ENCODE results near the gene IPPK.

Gene IPPK

DNA sequence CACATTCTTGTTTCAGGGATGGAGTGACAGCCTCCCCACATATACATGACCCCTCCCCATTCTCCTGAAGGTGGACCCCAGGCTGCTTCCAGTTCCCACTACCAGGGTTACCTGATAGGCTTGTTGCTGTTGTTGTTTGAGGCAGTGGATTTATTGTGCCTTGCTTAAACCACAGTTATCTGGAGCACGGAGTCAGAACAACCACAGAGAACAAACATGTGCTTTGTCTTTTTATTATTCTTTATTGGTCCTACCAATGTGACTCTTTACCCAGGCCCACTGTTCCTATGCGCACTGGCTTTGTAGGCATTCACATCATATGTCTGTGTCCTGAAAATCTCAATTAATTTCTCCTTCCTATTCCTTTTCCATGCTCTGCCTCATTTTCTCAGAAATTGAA lies 41.2 kb upstream of the IPPK start:
- H3K4me3 ChIP-seq (ENCODE audit: low read depth, low read length): no peak overlapping the region
- DNase-seq (ENCODE audit: low read depth): no peak
- in situ Hi-C loops (cut with HindIII; ENCODE audit: low sequenced_read_pairs): no loop called here
- TF ChIP-seq, protein P1, sequence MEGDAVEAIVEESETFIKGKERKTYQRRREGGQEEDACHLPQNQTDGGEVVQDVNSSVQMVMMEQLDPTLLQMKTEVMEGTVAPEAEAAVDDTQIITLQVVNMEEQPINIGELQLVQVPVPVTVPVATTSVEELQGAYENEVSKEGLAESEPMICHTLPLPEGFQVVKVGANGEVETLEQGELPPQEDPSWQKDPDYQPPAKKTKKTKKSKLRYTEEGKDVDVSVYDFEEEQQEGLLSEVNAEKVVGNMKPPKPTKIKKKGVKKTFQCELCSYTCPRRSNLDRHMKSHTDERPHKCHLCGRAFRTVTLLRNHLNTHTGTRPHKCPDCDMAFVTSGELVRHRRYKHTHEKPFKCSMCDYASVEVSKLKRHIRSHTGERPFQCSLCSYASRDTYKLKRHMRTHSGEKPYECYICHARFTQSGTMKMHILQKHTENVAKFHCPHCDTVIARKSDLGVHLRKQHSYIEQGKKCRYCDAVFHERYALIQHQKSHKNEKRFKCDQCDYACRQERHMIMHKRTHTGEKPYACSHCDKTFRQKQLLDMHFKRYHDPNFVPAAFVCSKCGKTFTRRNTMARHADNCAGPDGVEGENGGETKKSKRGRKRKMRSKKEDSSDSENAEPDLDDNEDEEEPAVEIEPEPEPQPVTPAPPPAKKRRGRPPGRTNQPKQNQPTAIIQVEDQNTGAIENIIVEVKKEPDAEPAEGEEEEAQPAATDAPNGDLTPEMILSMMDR (IDR thresholded peaks at IDR 0.05; ENCODE audit: low read depth, low read length, missing control alignments): no peak

DNA sequence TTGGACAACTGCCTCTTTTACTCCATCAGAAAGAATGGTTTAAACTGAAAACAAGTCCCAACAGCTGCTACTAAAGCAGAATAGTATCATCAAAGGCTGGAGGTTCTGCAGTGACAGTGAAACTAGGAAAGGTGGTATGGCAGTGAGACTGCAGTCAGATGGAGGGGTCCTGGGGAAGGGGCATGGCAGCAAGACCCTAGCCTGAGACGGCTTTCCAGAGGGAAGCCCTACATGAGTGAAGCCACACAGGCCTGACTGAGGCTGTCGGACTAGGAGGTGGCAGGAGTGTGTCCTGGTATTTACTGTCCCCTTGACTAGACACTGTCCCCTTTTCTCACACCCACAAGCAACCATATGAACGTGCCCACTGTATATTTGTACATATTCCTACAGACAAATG lies 40.4 kb upstream of the IPPK start:
- in situ Hi-C loops (cut with HindIII; ENCODE audit: low sequenced_read_pairs): no loop called here
- TF ChIP-seq, protein P1 (IDR thresholded peaks at IDR 0.05; ENCODE audit: low read depth, low read length, missing control alignments): no peak

DNA sequence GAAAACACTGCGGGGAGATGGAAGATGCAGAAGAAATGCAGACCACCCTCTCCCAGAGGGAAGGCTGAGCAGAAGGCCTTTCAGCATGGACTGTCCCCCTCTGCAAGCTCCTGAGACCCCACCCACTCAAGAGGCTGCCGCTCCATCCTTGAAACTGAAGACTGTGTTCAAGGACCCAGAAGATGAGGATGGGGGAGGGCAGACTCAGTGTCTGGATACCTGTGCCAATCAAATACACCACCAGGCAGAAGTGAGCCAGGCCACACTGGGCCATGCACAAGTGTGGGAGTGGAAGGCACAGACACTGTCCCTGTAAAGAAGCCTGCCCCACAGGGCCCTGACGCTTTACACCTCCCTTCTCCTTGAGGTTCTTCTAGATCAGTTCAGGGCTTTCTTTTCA lies 40.0 kb upstream of the IPPK start:
- in situ Hi-C loops (cut with HindIII; ENCODE audit: low sequenced_read_pairs): loop anchor here (5.0 kb wide), 1 partner anchor 77 kb away; no protein-coding TSS in a partner anchor
- no peak for DNase-seq (ENCODE audit: low read depth)
- H3K4me3 ChIP-seq (ENCODE audit: low read depth, low read length): no peak overlapping the region
- TF ChIP-seq, protein P1 (IDR thresholded peaks at IDR 0.05; ENCODE audit: low read depth, low read length, missing control alignments): no peak

More for the DNA sequence above, 40.4 kb upstream of the IPPK start:
- DNase-seq (ENCODE audit: low read depth): no peak
- no peak overlapping the region for H3K4me3 ChIP-seq (ENCODE audit: low read depth, low read length)

DNA sequence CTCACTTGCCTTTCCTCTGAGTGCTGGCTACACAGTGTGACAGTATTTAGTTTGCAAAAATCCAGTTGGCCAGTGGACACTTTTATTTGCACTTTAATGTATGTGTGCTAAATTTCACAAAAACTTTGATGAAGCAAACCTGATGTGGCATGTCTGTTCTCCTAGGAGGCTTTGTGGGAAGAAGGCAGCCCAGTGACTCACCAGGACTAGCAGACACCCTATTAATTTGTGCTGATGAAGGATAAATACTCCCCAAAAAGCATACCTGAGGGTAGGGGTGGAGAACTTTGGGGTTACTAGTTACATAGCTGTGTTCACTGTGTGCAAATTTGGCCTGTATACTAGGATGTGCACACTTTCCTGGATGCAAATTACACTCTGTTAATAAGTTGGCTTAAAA lies 39.3 kb upstream of the IPPK start:
- in situ Hi-C loops (cut with HindIII; ENCODE audit: low sequenced_read_pairs): loop anchor here (5.0 kb wide), 1 partner anchor 78 kb away; no protein-coding TSS in a partner anchor
- DNase-seq (ENCODE audit: low read depth): no peak
- H3K4me3 ChIP-seq (ENCODE audit: low read depth, low read length): no peak overlapping the region
- TF ChIP-seq, protein P1 (IDR thresholded peaks at IDR 0.05; ENCODE audit: low read depth, low read length, missing control alignments): no peak

DNA sequence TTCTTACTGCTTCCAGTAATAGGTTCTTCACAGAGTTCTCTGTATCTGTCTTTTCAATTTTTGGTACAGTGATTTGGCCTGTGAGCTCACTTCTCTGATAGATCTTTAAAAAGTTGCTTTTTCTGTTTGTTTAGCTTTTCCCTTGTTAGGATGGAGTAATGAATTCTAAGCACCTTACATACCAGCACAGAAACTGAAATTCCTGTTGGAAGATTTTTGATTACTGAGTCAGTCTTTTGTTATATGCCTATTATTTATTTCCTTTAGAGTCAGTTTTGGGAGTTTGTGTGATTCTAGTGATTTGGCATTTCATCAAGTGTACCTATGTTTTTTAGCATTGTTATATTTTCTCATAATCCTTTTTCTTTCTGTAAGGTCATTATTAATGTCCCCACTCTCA lies 37.6 kb upstream of the IPPK start:
- no peak overlapping the region for H3K4me3 ChIP-seq (ENCODE audit: low read depth, low read length)
- in situ Hi-C loops (cut with HindIII; ENCODE audit: low sequenced_read_pairs): loop anchor here (5.0 kb wide), 1 partner anchor 80 kb away; no protein-coding TSS in a partner anchor
- TF ChIP-seq, protein P1 (IDR thresholded peaks at IDR 0.05; ENCODE audit: low read depth, low read length, missing control alignments): no peak
- no peak for DNase-seq (ENCODE audit: low read depth)

DNA sequence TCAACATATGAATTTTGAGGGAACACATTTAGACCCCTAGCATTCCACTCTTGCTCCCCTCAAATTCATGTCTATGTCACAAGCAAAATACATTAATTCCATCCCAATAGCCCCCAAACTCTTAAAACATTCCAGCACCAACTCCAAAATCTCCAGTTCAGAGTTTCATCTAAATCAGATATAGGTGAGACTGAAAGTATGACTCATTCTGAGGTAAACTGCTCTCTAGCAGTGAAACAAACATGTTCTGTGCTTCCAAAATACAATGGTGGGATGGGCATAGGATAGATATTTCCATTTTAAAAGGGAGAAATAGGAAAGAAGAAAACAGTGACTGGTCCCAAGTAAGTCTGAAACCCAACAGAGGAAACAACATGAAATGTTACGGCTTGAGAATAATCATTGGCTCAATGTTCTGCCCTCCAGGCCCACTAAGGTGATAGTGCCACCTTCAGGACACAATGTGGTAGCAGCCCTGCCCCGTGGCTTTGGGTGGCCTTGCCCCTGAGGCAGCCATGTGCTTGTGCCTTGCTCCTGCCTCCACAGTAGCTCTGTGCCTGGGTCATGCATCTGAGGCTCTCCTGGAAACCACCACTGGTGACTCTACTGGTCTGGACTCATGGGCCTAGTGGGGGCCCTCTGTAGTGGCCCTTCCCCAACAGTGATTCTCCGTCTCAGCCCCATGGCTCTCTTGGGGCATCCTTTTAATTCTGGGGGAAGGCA lies 36.4 kb upstream of the IPPK start:
- in situ Hi-C loops (cut with HindIII; ENCODE audit: low sequenced_read_pairs): loop anchor here (5.0 kb wide), 1 partner anchor 81 kb away; no protein-coding TSS in a partner anchor
- TF ChIP-seq, protein P1 (IDR thresholded peaks at IDR 0.05; ENCODE audit: low read depth, low read length, missing control alignments): no peak
- no peak overlapping the region for H3K4me3 ChIP-seq (ENCODE audit: low read depth, low read length)
- no peak for DNase-seq (ENCODE audit: low read depth)

Data from astrocyte of the cerebellum (primary cell).